Activated CD4-positive, alpha-beta T cell treated with anti-CD3 and anti-CD28 coated beads for 4 hours (primary cell): ENCODE data around the gene OFD1.
"Not testable (repeated sequence)": the region's sequence is repeated elsewhere in the genome, so short reads cannot be mapped to it uniquely, and the experiment has no call there.

Experiments used
- DNase-seq, 2 donors: peaks; one replicate each; pipeline ENCODE4 v3.0.0-alpha.2; 2020

The OFD1 gene

GRCh38 chrX:13702111-13702789 is 32.3 kb upstream of the OFD1 start:
- no peak for DNase-seq

- no peak for DNase-seq
Observed at GRCh38 chrX:13703135-13703534, 31.4 kb upstream of the OFD1 start.

GRCh38 chrX:13703589-13703988 is 31.0 kb upstream of the OFD1 start:
- DNase-seq, result no peak

- no peak for DNase-seq
Observed at GRCh38 chrX:13711141-13711540, 23.4 kb upstream of the OFD1 start.

DNA sequence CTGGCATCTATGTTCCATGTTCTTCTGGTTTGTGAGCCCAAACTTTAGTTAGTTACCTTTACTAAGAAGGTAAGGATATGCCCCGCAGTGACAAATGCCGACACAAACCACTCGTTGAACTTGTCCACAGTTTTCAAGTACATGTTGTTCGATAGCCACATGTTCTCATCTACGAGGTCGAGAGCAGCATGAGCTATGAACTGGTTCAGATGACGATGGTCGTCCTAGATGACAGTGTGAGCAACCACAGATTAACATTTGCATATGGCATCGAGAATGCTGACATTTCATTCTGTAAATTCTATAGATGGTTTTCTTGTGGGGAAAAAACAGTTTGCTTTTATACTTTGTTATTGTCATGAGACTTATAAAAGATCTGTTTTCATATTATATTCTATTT is 18.1 kb upstream of the OFD1 start:
- no peak for DNase-seq

GRCh38 chrX:13716905-13717304 is 17.6 kb upstream of the OFD1 start:
- peak; percentile 13 to 21 for DNase-seq

GRCh38 chrX:13717700-13718472 is 16.7 kb upstream of the OFD1 start:
- no peak for DNase-seq

DNA sequence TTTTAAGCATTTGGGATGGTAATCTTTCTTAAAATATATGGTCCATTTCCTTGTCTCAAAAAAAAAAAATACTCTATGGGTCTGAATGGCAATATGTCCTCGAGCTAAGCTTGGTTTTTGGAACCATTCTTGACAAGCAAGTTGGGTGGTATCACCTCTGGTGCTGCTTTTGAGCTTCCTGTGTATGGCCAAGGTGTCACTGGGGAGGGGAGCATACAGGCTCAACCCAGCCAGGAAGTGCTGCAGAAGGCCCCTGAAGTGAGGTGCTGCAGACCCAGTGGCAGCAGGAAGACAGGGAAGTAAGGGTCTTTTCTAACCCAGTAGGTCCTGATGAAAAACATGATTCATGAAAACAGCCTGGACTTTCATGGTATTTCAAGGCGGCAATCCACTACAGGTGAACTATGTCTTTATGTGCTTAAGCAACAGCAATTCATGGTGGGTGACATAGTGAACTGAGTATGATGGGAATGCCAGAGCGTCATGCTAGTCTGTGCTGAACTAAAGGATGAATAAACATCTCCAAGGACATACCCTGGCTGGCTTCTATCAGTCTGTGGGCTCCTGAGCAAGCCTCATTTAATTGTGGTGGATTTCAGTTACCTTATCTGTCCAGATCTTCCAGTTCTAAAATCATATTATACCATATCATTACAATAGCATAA is 15.2 kb upstream of the OFD1 start:
- no peak for DNase-seq

GRCh38 chrX:13721371-13721770 is 13.2 kb upstream of the OFD1 start:
- DNase-seq, result no peak

- DNase-seq, result no peak
Observed at GRCh38 chrX:13721819-13722519, 12.6 kb upstream of the OFD1 start.

- DNase-seq, result peak; percentile 30 to 32
Observed at GRCh38 chrX:13724878-13725277, 9.7 kb upstream of the OFD1 start.

DNA sequence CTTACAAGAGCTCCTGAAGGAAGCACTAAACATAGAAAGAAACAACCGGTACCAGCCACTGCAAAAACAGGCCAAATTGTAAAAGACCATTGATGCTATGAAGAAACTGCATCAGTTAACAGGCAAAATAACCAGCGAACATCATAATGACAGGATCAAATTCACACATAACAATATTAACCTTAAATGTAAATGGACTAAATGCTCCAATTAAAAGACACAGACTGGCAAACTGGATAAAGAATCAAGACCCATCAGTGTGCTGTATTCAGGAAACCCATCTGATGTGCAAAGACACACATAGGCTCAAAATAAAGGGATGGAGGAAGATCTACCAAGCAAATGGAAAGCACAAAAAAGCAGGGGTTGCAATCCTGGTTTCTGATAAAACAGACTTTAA is 8.0 kb upstream of the OFD1 start:
- not testable (repeated sequence) for DNase-seq

DNA sequence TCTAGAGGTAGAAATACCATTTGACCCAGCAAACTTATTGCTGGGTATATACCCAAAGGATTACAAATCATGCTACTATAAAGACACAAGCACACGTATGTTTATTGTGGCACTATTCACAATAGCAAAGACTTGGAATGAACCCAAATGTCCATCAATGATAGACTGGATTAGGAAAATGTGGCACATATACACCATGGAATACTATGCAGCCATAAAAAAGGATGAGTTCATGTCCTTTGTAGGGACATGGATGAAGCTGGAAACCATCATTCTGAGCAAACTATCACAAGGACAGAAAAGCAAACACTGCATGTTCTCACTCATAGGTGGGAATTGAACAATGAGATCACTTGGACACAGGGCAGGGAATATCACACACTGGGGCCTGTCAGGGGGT is 4.0 kb upstream of the OFD1 start:
- DNase-seq, result not testable (repeated sequence)

- no peak for DNase-seq
Observed at GRCh38 chrX:13732246-13733067, 2.1 kb upstream of the OFD1 start.

DNA sequence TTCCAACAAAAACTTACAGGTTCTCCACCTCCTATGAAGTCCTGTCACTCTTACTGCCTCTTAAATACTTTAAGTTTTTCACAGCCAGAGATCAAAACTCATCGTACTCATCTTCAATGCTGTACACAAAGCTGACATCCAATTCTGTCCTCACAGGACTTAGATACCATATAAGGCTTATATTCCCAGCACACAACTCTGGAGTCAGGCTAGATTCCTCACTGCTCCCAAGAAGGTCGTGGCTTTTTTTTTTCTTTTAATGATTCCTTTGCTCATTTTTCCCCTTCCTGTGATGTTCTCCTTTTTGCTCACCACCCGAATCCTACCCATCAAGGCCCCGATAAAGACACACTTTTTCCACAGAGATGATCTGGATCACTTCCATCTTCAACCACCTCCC is 1.0 kb upstream of the OFD1 start:
- DNase-seq, result no peak

DNA sequence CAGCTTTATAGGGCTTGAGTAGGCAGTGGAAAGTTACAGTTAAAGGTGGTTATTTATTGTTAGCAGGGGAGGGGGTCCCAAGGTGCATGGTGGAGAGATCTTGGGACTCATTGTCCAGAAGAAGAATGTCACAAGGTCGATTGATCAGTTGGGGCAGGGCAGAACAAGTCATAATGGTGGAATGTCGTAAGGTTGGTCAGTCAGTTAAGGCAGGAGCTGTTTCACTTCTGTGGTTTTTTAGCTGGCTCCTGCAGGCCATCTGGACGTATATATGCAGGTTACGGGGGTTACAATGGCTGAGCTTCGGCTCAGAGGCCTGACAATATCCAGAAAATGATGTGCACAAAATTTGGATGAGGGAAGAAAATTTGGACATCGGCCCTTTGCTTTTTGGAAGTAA is 7.1 kb downstream of the OFD1 start:
- no peak for DNase-seq

- DNase-seq, result peak; percentile 23 to 36
Observed at GRCh38 chrX:13742397-13743176, 8.0 kb downstream of the OFD1 start.

DNA sequence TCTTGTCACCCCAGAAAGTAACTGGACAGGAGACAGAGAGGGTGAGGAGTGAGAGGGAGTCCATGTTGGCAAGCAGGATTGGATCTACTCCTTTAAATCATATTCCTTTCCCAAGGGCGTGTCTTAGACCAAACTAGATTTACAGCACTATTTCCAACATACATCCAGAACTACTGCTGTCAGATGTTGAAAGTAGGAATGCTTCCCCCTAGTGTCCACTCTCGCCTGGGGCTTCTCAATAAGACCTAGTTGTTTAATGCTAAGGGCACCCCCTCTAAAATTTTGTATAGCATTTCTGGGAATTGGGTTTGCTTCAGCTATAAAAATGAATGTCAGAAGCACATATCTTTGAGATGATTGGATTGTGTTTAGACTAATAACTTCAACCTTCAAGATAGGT is 13.3 kb downstream of the OFD1 start:
- peak; percentile 4 to 34 for DNase-seq

DNA sequence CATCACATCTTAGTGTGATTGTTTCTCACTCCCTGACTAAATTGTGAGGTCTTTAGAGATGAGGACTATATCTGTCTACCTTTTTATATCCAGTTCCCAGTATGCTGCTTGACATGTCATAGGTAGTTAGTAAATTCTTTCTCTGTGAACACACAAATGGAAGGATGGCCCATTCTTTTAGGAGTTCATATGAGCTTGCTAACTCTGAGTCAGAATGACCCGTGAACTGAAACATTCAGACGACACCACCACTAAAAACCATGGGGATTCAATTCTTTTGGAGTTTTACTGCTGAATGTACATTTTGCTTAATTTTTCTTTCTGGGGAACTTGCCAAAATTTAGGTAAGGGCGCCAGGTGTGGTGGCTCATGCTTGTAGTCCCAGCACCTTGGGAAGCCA is 13.9 kb downstream of the OFD1 start:
- DNase-seq, result no peak

- DNase-seq, result peak in 1 of 2 donors; percentile 24
Observed at GRCh38 chrX:13750204-13750603, 15.7 kb downstream of the OFD1 start.

DNA sequence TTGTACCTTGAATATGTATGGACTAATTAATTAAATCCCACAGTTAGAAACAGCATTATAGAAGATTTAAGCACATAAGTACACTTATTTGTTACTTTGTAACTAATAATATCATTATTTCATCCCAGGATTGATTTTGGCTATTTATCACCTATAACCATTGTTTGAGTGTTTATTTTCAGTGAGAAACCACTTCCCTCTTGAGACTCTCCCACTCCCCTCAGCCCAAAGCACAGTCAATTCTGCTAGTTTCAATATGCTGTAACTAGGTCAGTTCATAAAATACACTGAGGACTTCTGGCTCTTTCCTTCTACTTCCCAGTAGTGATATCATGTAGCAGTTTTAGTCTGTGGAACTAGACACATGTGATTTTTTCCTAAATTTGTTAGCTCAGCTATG is 16.3 kb downstream of the OFD1 start:
- no peak for DNase-seq

DNA sequence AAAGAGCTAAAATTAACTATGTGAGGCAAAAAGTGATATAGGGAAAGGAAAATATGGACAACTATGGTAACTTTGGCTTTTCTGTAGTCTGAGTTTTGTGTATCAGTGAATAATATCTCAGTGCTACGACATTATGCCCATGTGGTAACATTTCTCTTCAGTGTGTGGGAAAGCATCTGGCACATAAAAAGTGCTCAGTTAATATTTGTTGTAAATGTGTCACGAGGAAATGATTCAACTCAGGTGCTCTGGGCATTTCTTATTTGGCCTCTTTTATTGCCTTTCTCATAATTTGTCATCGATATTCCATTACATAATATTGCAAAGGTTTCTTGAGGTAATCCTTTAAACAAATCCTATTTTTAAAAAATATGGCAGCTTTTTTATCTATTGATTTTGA is 17.6 kb downstream of the OFD1 start:
- DNase-seq, result no peak
